GM21360 (cell line): ENCODE results near the gene POLR3A.

ENCODE experiments used
- ATAC-seq: cut with Tn5 transposase; IDR thresholded peaks from one replicate; pipeline ENCODE4 v1.9.1; 2021; ENCODE audit warnings: mild to moderate bottlenecking, moderate library complexity; ENCODE audit not compliant: unreplicated experiment

The POLR3A gene

GRCh38 chr10:78047314-78047891, 18.1 kb upstream of the POLR3A start:
- no peak for ATAC-seq

- ATAC-seq = no peak
Measured at GRCh38 chr10:78046711-78047269, 17.5 kb upstream of the POLR3A start.

GRCh38 chr10:78045856-78046255, 16.5 kb upstream of the POLR3A start:
- ATAC-seq = no peak

GRCh38 chr10:78045237-78045636, 15.9 kb upstream of the POLR3A start:
- ATAC-seq = peak; percentile 64

GRCh38 chr10:78044699-78045098, 15.4 kb upstream of the POLR3A start:
- no peak for ATAC-seq

GRCh38 chr10:78044179-78044578, 14.9 kb upstream of the POLR3A start:
- no peak for ATAC-seq

GRCh38 chr10:78042752-78043104, 13.4 kb upstream of the POLR3A start:
- no peak for ATAC-seq

GRCh38 chr10:78042058-78042751, 12.9 kb upstream of the POLR3A start:
- ATAC-seq = no peak

GRCh38 chr10:78041170-78042057, 12.1 kb upstream of the POLR3A start:
- ATAC-seq = no peak

- no peak for ATAC-seq
Measured at GRCh38 chr10:78039743-78040142, 10.4 kb upstream of the POLR3A start.

- no peak for ATAC-seq
Measured at GRCh38 chr10:78038791-78039547, 9.7 kb upstream of the POLR3A start.

- no peak for ATAC-seq
Measured at GRCh38 chr10:78038105-78038504, 8.8 kb upstream of the POLR3A start.

- no peak for ATAC-seq
Measured at GRCh38 chr10:78035933-78036583, 6.7 kb upstream of the POLR3A start.

GRCh38 chr10:78035437-78035836, 6.1 kb upstream of the POLR3A start:
- no peak for ATAC-seq

- ATAC-seq = no peak
Measured at GRCh38 chr10:78035025-78035424, 5.7 kb upstream of the POLR3A start.

- peak; percentile 81 for ATAC-seq
Measured at GRCh38 chr10:78033637-78034470, 4.5 kb upstream of the POLR3A start, which contains the start of gene RPS24. Gene RPS24, plus strand, starts transcription at chr10:78033863. Its CDS starts 39 bp downstream, at chr10:78033902.

GRCh38 chr10:78033387-78033636, 4.0 kb upstream of the POLR3A start:
- no peak for ATAC-seq

- no peak for ATAC-seq
Measured at GRCh38 chr10:78028438-78029268, 662 bp downstream of the POLR3A start.
